GM21717 (cell line): ENCODE data around the gene NFATC1.
"Not testable (repeated sequence)": the region's sequence is repeated elsewhere in the genome, so short reads cannot be mapped to it uniquely, and the experiment has no call there.

Experiments used
- ATAC-seq: cut with Tn5 transposase; IDR thresholded peaks from one replicate; pipeline ENCODE4 v1.9.1; 2021; ENCODE audit warnings: mild to moderate bottlenecking, moderate library complexity; ENCODE audit not compliant: unreplicated experiment

Gene NFATC1

DNA sequence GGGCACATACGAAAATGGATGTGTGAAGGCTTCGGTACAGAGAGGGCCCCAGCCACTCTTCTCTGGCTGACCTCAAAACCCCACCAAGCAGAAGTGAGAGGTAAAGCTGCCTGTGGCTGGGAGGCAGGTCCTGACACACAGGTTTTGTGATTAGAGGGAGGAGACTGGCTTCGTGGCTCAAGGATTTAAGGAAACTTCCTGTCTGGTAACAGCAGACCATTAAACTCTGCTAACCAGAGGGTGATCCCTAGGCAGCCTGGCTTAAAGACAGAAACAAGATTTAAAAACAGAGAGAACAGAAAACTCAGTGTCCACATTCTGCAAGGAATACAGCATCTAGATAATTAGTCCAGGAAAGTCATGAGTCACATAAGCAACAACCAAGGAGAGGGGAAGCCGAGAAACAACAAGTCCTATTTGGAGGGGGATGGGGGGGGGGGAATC is 101.9 kb downstream of the NFATC1 start:
- peak; percentile 68 for ATAC-seq

DNA sequence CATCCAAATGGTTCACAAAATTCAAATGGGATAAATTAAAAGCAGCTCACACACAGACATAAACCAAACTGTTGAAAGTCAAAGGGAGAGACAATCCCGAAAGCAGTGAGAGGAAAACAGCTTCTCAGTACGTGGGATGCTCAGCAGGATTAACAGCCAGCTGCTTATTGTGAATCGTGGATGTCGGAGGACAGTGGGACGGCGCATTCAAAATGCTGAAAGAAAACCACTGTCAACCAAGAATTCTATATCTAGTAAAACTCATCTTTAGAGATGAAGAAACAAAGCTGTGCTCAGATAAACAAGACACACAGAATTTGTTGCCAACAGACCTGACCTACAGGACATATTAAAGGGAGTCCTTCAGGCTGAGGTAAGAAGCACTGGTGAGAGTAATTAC is 102.9 kb downstream of the NFATC1 start:
- ATAC-seq, result no peak

DNA sequence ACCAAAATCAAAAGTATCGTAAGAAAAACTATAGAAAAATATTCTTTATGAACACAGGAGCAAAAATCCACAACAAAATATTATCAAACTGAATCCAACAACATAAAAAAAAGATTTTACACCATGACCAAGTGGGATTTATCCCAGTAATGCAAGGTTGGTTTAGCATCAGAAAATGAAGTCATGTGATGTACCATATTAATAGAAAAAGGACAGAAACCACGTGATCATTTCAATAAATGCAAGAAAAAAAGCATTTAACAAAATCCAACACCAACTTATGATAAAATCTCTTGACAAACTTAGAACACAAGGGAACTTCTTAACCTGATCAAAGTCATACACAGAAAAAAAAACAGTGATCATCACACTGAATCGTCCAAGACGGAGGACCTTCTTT is 105.3 kb downstream of the NFATC1 start:
- no peak for ATAC-seq

DNA sequence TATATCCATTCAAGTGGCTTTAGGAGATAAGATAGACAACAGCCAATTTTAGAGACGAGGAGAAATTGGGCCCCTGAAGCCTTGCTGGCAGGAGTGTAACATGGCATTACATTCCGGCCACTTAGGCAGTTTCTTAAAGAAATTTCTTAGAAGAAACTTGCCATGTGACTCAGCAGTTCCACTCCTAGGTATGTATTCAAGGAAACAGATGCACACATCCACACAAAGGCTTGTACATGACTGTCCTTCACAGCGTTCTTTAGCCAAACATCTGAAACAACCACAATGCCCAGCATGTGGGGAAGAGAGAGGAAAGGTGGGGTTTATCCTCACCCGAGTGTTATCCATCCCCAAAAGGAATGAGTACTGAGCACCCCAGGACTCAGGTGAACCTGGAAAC is 107.1 kb downstream of the NFATC1 start:
- ATAC-seq, result no peak

GRCh38 chr18:79503406-79503805 is 107.7 kb downstream of the NFATC1 start:
- no peak for ATAC-seq

- no peak for ATAC-seq
Measured at GRCh38 chr18:79504034-79504433, 108.3 kb downstream of the NFATC1 start.

- not testable (repeated sequence) for ATAC-seq
Measured at GRCh38 chr18:79504495-79504894, 108.8 kb downstream of the NFATC1 start.

DNA sequence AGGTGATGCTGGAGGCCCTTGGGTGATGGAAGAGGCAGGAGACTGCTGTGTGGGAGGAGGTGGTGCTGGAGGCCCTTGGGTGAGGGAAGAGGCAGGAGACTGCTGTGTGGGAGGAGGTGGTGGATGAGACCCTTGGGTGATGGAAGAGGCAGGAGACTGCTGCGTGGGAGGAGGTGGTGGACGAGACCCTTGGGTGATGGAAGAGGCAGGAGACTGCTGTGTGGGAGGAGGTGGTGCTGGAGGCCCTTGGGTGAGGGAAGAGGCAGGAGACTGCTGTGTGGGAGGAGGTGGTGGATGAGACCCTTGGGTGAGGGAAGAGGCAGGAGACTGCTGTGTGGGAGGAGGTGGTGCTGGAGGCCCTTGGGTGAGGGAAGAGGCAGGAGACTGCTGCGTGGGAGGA is 109.7 kb downstream of the NFATC1 start:
- ATAC-seq, result not testable (repeated sequence)

DNA sequence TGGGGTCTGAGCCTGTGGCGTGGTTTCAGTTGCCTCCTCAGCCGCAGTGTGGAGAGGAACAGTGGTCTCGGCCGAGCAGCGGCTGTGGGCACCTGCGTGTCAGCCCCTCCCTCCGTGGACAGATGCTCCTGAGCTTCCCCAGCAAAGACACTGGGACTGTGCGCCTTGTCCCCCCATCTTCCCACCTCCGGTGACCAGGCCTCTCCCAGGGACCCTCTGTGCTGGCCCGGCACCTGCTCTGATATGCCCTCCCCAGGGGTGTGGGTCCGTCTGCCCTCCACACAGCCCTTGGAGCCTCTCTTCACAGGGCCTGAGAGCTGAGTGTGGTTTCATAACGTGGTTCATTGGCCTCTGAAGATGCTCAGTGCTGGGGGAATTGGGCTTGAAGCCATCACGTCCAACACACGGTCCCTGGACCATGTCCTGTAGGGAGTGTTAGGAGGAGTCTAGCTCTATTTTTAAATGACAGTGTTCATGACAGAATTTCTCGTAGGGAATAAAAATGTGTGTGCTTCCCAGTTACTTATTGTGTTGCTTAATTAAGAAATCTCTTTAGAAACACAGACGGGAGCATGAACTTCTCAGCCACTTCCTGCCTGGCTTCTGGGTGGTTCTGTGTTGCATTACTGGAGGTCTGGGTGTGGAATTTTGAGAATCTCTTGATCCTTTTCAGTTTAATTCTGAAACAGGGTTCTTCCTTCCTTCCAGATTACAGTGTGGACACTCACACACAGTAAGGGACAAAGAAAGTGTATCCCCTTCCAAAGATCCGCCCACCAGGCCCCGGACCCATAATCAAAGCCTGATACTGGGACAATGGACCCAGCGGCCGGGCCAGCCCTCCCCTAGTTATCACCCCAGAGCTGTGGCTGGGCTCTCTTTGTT is 110.7 kb downstream of the NFATC1 start:
- peak; percentile 63 for ATAC-seq

DNA sequence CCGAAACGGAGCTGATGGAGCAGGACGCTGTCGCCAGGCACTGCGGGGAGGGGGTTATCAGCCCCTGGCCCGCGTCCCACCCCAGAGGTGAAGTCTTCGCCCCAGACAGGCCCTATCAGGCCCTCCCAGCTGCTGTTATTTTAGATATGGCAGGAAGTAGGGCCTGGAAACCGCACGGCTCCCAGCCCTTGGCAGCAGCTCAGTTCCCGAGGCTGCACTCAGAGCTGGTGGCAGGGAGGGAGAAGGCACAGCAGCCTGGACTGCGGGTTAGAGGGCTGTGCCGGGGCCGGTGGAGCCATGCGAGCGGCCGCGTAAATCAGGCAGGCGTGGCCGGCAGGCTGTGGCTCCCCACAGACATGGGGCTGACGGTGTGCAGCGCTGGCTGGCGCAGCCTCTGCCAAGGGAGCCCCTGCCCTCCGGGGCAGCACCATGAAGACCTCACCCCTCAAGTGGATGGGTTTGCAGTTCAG is 111.4 kb downstream of the NFATC1 start:
- ATAC-seq, result no peak

DNA sequence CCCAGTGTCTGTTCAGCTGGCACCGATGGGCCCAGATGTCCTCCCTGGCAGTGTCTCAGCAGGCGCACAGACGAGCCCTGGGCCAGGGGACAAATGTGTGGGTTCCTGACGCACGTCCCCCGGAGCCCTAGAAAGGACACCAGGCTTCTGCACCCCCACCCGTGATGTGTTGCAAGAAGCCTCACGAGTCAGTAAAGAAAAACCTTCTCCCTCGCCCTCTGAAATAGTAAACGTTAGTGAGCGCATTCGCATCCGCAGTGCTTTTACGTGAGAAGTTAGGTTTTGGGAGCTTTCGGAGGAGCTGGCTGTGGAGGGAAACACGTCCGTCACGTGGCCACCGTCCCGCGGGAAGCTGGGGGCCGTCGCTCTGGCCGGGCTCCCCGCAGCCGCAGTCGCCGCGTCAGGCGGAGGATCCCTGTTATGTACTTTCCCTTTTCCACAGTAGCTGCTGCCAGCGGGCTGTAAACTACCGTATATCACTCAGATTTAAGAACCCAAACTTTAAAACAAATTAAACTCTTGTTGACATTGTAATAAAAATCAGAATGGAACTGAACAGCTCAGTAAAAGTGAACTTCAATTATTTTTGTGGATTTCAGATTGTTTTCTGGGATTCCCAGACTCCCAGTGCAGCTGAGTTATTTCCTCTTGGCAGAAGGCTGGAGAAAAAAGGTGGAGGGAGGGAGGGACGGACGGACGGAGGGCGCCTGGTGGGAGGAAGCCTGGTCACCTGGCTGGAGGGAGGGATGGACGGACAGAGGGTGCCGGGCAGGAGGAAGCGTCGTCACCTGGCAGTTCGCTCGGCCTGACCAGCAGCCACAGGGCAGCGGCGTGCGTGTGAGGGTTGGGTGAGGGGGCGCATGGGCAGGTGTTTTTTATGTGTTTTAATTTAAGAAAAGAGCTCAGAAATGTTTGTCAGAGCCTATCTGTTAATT is 112.1 kb downstream of the NFATC1 start:
- no peak for ATAC-seq

DNA sequence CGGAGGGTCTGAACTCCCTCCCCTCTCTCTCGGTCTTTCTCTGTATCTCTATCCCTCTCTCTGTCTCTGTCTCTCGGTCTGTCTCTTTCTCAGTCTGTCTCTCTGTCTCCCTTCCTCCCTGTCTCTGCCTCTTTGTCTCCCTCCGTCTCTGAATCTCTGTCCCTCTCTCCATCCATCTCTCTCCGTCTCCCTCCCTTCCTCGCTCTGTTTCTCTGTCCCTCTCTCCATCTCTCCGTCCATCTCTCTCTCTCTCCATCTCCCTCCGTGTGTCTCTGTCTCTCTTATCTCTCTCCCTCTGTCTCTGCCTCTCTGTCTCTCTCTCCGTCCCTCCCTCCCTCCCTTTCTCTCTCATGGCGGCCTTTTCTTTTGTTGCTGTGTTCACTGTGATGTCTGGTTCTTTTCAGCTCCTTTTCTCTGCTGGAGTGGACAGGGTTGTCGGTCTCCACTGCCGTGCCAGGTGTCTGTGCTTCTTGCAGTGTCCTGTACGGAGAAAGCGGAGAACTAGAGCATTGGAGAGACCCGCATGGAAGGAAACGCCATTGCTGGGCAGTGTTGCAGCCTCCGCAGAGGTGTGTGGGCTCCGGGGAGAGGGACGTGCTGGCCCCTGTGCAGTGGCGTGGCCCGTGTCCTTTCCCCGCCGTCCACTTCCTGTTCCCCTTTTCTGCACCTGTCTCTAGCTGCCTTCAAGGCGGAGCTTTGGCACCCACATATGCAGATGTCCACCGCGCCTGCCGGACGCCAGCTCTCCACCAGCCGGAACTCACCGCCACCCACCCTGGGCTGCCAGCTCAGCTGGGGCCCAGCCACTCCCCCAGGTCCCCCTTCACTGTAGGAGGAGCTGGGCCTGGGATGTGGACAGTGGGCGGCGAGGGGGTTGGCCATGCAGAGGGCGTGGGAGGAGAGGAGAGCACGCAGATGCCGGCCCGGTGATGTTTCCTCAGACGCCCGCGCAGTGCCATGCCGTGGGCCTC is 113.1 kb downstream of the NFATC1 start:
- no peak for ATAC-seq

GRCh38 chr18:79509536-79509930 is 113.8 kb downstream of the NFATC1 start:
- no peak for ATAC-seq

- no peak for ATAC-seq
Measured at GRCh38 chr18:79510046-79510685, 114.4 kb downstream of the NFATC1 start.

DNA sequence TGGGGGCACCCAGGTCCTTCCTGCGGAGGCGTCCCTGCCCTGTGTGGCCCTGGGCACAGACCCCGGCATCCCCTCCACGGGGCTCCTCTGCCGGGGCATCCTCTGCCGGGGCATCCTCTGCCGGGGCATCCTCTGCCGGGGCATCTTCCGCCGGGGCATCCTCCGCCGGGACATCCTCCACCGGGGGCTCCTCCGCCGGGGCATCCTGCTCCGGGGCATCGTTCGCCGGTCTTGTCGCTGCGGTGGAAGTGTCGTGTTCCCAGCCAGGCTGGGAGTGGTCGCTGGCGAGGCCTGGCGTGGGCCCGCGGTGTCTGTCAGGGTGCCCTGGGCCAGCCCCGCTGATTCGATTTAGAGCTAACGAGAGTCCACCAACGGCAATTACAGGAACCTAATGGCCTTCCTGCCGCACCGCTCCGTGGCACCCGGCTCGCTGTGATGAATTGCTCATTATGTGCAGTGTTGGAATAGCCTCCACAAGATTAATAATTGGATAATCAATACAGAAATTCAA is 115.1 kb downstream of the NFATC1 start:
- ATAC-seq, result no peak

DNA sequence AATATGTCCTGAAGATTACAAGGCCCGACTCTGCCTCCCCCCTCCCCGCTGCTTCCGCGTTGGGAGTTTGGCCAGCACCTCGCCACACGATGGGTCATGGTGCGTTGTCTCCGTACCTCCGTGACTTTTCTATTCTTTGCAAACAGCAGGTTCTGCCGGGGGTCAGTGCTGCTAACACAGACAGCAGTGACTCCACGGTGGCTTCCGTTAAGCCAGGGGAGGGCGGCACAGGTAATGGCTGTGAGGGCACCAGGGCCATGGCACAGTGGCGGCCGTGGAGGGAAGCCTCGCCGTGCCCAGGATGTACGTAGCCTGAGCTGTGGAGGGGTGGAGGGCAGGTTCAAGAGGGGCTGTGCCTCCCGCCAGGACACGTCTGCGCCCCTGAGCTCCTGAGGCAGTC is 115.5 kb downstream of the NFATC1 start:
- no peak for ATAC-seq

DNA sequence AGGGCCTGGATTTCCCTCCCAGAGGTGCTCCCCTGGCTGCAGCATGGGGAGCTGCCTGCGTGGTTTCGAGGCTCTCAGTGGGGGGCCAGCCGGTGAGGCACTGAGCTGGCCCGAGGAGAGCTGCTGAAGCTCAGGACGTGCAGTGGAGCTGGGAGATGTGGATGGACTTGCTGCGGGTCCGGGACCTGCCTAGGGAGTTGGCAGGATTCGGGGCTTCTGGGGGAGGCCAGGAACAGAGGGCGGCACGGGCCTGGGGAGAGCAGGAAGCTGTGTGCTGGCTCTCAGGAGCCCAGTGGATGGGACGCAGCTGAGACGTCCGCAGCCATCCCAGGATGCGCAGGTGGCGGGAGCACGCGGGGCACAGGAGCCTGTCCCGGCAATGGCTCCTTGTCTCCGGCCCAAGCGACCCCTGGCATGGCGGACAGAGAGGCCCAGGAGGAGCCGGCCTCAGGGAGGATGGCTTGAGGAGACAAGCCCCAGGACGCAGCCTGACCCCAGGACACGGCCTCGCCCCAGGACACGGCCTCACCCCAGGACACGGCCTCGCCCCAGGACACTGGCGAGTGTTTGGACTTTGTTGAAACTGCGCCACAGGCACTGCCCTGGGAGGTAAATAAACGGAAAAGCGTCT is 116.1 kb downstream of the NFATC1 start:
- no peak for ATAC-seq

DNA sequence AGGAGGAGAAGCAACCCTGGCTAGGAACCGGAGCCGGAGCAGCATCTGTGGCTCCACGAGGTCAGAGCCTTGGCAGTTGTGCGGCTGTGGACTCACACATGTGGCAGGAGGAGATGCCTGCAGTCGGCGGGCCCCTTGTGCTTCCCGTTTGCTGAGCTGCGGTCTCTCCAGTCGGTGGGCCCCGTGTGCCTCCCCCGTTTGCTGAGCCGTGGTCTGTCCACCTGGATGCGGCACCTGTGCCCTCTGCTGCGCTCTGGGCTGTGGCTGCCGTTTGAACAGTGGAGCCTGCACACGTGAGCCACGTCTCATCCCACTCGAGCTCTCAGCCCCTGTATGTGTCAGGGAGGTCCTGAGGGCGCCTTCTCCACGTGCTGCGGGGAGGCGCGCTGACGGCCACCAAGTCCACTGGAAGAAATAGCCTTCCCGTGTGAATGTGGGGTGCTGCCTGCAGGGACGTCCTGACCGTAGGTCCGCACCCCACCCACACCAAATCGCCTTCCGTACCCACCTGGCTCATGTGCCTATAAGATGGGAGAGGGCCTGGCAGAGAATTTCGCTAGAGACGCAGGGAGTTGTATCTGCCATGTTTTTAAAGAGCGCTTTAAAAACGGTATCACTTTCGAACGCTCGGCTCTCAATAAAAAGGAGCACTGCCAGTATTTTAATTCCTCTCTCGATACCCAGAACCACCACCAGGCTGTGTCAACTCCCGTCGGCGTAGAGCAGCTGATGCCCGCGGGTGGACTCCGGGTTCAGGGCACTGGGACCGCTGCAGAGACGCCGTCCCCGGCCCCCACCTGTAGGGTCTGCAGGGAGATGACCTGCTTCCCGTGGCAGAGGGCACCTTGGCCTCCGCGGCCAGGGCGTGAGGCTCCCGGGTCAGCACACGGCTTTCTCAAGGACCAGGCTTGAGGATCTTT is 117.0 kb downstream of the NFATC1 start:
- ATAC-seq, result no peak
